ENCODE measurements around the gene TBC1D22A.

TBC1D22A gene

DNA sequence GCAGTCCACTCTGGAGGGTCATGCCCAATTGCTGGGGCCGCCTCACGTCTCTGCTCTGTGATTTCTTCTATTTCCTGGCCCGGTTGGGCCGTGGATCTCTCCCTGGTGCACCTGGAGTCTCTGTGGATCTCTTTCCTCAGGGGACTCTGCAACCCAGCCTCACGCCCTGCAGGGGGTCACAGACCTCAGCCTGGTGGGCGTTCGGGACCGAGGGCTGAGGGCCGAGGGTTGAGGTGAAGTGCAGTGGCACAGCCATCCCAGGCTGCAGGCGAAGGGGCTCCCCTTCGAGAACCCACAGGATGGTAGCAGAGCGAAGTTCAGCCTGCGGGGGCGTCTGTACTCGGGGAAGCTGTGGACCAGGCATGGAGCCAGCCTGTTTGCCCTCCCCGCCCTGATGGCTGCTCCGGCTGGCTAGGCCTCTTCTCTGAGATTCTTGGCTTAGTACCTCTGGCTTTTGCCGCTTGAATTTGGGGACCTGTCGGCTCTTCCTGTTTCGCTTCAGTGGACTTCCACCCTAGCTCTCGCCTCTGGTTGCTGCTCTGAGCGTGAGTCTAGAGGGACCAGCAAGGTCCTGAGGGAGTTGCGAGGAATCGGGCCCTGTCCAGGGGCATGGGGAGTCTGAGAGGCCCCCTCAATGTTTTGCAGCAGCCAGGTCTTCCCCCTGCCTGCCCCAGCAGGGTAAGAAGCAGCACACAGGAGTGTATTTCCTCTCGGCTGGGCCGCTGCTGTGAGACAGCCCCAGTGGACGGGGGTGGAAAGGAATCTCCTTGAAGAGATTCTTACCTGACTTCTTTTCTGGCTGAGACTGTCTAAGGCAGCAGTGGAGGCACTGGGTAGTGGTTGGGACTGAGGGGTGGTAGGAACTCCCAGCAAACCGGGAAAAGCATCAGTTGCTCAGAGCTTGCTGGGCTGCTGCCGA lies 140.8 kb downstream of the TBC1D22A start:
- H3K27ac ChIP-seq, result no peak overlapping the region
- H3K4me3 ChIP-seq (ENCODE audit: low read depth, low read length), result no peak overlapping the region
- no peaks in the 10 kb centered on the region for H3K36me3 ChIP-seq

GRCh38 chr22:46905415-46905814 lies 143.0 kb downstream of the TBC1D22A start:
- no peak for DNase-seq
- Histone ChIP-seq H3K4me3 (ENCODE audit: low read depth, low read length) (no peak overlapping the region), H3K27ac (no peak overlapping the region), H3K9me3 (ENCODE audit: severe bottlenecking) (no peaks in the 10 kb centered on the region), H3K36me3 (no peaks in the 10 kb centered on the region), H3K27me3 (ENCODE audit: insufficient read depth, low read depth, severe bottlenecking) (no peaks in the 10 kb centered on the region)
- TF ChIP-seq, protein P1, sequence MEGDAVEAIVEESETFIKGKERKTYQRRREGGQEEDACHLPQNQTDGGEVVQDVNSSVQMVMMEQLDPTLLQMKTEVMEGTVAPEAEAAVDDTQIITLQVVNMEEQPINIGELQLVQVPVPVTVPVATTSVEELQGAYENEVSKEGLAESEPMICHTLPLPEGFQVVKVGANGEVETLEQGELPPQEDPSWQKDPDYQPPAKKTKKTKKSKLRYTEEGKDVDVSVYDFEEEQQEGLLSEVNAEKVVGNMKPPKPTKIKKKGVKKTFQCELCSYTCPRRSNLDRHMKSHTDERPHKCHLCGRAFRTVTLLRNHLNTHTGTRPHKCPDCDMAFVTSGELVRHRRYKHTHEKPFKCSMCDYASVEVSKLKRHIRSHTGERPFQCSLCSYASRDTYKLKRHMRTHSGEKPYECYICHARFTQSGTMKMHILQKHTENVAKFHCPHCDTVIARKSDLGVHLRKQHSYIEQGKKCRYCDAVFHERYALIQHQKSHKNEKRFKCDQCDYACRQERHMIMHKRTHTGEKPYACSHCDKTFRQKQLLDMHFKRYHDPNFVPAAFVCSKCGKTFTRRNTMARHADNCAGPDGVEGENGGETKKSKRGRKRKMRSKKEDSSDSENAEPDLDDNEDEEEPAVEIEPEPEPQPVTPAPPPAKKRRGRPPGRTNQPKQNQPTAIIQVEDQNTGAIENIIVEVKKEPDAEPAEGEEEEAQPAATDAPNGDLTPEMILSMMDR (IDR thresholded peaks at IDR 0.05; ENCODE audit: low read depth, low read length), result no peak

More for the DNA sequence above, 140.8 kb downstream of the TBC1D22A start:
- Histone ChIP-seq H3K27me3 (ENCODE audit: insufficient read depth, low read depth, severe bottlenecking) (no peaks in the 10 kb centered on the region), H3K9me3 (ENCODE audit: severe bottlenecking) (no peaks in the 10 kb centered on the region)
- DNase-seq, result no peak
- TF ChIP-seq, protein P1 (IDR thresholded peaks at IDR 0.05; ENCODE audit: low read depth, low read length), result no peak

- Histone ChIP-seq H3K4me3 (ENCODE audit: low read depth, low read length) (no peak overlapping the region), H3K9me3 (ENCODE audit: severe bottlenecking) (no peaks in the 10 kb centered on the region), H3K27me3 (ENCODE audit: insufficient read depth, low read depth, severe bottlenecking) (no peaks in the 10 kb centered on the region), H3K36me3 (no peaks in the 10 kb centered on the region), H3K27ac (no peak overlapping the region)
- DNase-seq, result no peak
- TF ChIP-seq, protein P1 (IDR thresholded peaks at IDR 0.05; ENCODE audit: low read depth, low read length), result no peak
These were observed 143.4 kb downstream of the TBC1D22A start for GRCh38 chr22:46905834-46906233.

GRCh38 chr22:46906326-46907045 lies 144.0 kb downstream of the TBC1D22A start:
- Histone ChIP-seq H3K27ac (no peak overlapping the region), H3K36me3 (no peaks in the 10 kb centered on the region), H3K27me3 (ENCODE audit: insufficient read depth, low read depth, severe bottlenecking) (no peaks in the 10 kb centered on the region), H3K4me3 (ENCODE audit: low read depth, low read length) (no peak overlapping the region), H3K9me3 (ENCODE audit: severe bottlenecking) (no peaks in the 10 kb centered on the region)
- TF ChIP-seq, protein P1 (IDR thresholded peaks at IDR 0.05; ENCODE audit: low read depth, low read length), result no peak
- no peak for DNase-seq

- no peak overlapping the region for H3K4me3 ChIP-seq (ENCODE audit: low read depth, low read length)
- TF ChIP-seq, protein P1 (IDR thresholded peaks at IDR 0.05; ENCODE audit: low read depth, low read length), result no peak
- H3K27me3 ChIP-seq (ENCODE audit: insufficient read depth, low read depth, severe bottlenecking), result no peaks in the 10 kb centered on the region
- H3K9me3 ChIP-seq (ENCODE audit: severe bottlenecking), result no peaks in the 10 kb centered on the region
- no peak overlapping the region for H3K27ac ChIP-seq
- DNase-seq, result no peak
- H3K36me3 ChIP-seq, result no peaks in the 10 kb centered on the region
These were observed 145.1 kb downstream of the TBC1D22A start for GRCh38 chr22:46907241-46908215.
